Left ventricle myocardium superior (tissue), 1 donor: ENCODE results near the gene THADA. TPM values are rescaled to one million over a fixed set of nuclear protein-coding genes. Genes with fewer than 3 reads are reported as not detected.
"Not testable (repeated sequence)": the region's sequence is repeated elsewhere in the genome, so short reads cannot be mapped to it uniquely, and the experiment has no call there.

Experiments used
- ATAC-seq: fragments of 200-7000 bp; cut with Tn5 transposase; one replicate; pipeline ENCODE4 v1.9.1; 2020; ENCODE audit warnings: mild to moderate bottlenecking, moderate library complexity
- DNase-seq: peaks from one replicate; pipeline ENCODE4 v3.0.0-alpha.2; 2020
- intact Hi-C: fragments of 100-400 bp; cut with micrococcal nuclease; formaldehyde crosslinking; loops from one replicate; pipeline ENCODE4 v1.11.0; 2022
- total RNA-seq: library from RNA; stranded (reverse); fragmentation: NEBNext Ultra II Directional; extraction: Animal tissue kit (Norgen Biotek cat#: 25700); gene quantifications from one replicate; pipeline ENCODE4 v1.2.1, GENCODE V29; 2021
- donor health status: DM: no; HTN: yes; CAD: no; lungs with severe emphysema.

THADA gene
- total RNA-seq, 1 donor from 2014 or later: 12.1 TPM

- ATAC-seq (peak; percentile 81), DNase-seq (no peak)
- intact Hi-C loops: no loop called here
Measured at GRCh38 chr2:43305012-43305411, 290.8 kb downstream of the THADA start.

GRCh38 chr2:43303889-43304288 lies 291.9 kb downstream of the THADA start:
- no peak for DNase-seq
- intact Hi-C loops: no loop called here
- no peak for ATAC-seq

- ATAC-seq (no peak), DNase-seq (no peak)
- intact Hi-C loops: no loop called here
Measured at GRCh38 chr2:43302961-43303494, 292.8 kb downstream of the THADA start.

- intact Hi-C loops: no loop called here
- ATAC-seq: no peak
- DNase-seq: no peak
Measured at GRCh38 chr2:43302182-43302960, 293.5 kb downstream of the THADA start.

GRCh38 chr2:43300781-43301583 lies 294.9 kb downstream of the THADA start:
- no peak for ATAC-seq
- no peak for DNase-seq
- intact Hi-C loops: no loop called here

GRCh38 chr2:43300222-43300621 lies 295.6 kb downstream of the THADA start:
- ATAC-seq (no peak), DNase-seq (no peak)
- intact Hi-C loops: no loop called here

GRCh38 chr2:43298500-43298899 lies 297.3 kb downstream of the THADA start:
- ATAC-seq: no peak
- intact Hi-C loops: no loop called here
- DNase-seq: no peak

GRCh38 chr2:43297740-43298139 lies 298.1 kb downstream of the THADA start:
- DNase-seq, ATAC-seq, intact Hi-C loops: not testable (repeated sequence)

- intact Hi-C loops: no loop called here
- DNase-seq (no peak), ATAC-seq (peak; percentile 26)
Measured at GRCh38 chr2:43294973-43295603, 300.8 kb downstream of the THADA start.

GRCh38 chr2:43293744-43294695 lies 301.8 kb downstream of the THADA start:
- ATAC-seq: peak; percentile 94
- intact Hi-C loops: no loop called here
- no peak for DNase-seq

GRCh38 chr2:43292851-43293743 lies 302.7 kb downstream of the THADA start:
- no peak for ATAC-seq
- no peak for DNase-seq
- intact Hi-C loops: no loop called here

GRCh38 chr2:43292297-43292696 lies 303.5 kb downstream of the THADA start:
- DNase-seq: no peak
- intact Hi-C loops: no loop called here
- ATAC-seq: no peak

- DNase-seq: no peak
- intact Hi-C loops: no loop called here
Measured at GRCh38 chr2:43289331-43289730, 306.5 kb downstream of the THADA start.

GRCh38 chr2:43288417-43289305 lies 307.2 kb downstream of the THADA start:
- intact Hi-C loops: no loop called here
- no peak for DNase-seq

More at GRCh38 chr2:43289331-43289730, 306.5 kb downstream of the THADA start:
- no peak for ATAC-seq

GRCh38 chr2:43285987-43286386 lies 309.9 kb downstream of the THADA start:
- DNase-seq: no peak
- no peak for ATAC-seq
- intact Hi-C loops: no loop called here

More at GRCh38 chr2:43288417-43289305, 307.2 kb downstream of the THADA start:
- no peak for ATAC-seq

- no peak for ATAC-seq
- intact Hi-C loops: no loop called here
- no peak for DNase-seq
Measured at GRCh38 chr2:43284967-43285366, 310.9 kb downstream of the THADA start.

GRCh38 chr2:43284347-43284746 lies 311.5 kb downstream of the THADA start:
- intact Hi-C loops, ATAC-seq, DNase-seq: not testable (repeated sequence)
